A673 (cell line): Measurements from ENCODE around the gene LARGE2.

ENCODE experiments used
- EZH2 ChIP-seq: fragments of 200-600 bp; sonication (generic); IDR thresholded peaks from 2 replicates; pipeline ENCODE4 v1.6.1; 2017; ENCODE audit warnings: borderline replicate concordance, low read depth, mild to moderate bottlenecking, mixed read lengths, antibody characterized with exemption, low read length; ENCODE audit not compliant: poor library complexity, severe bottlenecking
- TF ChIP-seq, protein P1 (sequence below): fragments of 300-800, 200-600 bp; sonication (generic); conservative IDR thresholded peaks from 2 replicates; pipeline ENCODE4 v1.5.1; 2017; ENCODE audit warnings: low read depth, mild to moderate bottlenecking, antibody characterized with exemption, low read length, moderate library complexity, mixed read lengths

GRCh38 chr11:45902452-45903380, 19.7 kb upstream of the LARGE2 start:
- TF ChIP-seq, protein P1, sequence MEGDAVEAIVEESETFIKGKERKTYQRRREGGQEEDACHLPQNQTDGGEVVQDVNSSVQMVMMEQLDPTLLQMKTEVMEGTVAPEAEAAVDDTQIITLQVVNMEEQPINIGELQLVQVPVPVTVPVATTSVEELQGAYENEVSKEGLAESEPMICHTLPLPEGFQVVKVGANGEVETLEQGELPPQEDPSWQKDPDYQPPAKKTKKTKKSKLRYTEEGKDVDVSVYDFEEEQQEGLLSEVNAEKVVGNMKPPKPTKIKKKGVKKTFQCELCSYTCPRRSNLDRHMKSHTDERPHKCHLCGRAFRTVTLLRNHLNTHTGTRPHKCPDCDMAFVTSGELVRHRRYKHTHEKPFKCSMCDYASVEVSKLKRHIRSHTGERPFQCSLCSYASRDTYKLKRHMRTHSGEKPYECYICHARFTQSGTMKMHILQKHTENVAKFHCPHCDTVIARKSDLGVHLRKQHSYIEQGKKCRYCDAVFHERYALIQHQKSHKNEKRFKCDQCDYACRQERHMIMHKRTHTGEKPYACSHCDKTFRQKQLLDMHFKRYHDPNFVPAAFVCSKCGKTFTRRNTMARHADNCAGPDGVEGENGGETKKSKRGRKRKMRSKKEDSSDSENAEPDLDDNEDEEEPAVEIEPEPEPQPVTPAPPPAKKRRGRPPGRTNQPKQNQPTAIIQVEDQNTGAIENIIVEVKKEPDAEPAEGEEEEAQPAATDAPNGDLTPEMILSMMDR, result no peak
- no peak for TF ChIP-seq EZH2
